Tibial nerve (tissue), 4 donors: ENCODE data around the gene IER5. TPM values are rescaled to one million over a fixed set of nuclear protein-coding genes. Genes with fewer than 3 reads are reported as not detected.

Source experiments
- DNase-seq, 2 donors: peaks; one replicate each; pipeline ENCODE4 v3.0.0-alpha.2; 2019; ENCODE audit warnings: low spot score in 2 of 2
- H3K27ac ChIP-seq, 4 donors: fragments of 200-600 bp; sonication (generic) in 3 of 4; one replicate each; pipeline ENCODE4 v1.5.1; 2017 to 2019; ENCODE audit warnings: mild to moderate bottlenecking in 1 of 4
- H3K27me3 ChIP-seq, 2 donors: fragments of 200-600 bp; sonication (generic) in 1 of 2; one replicate each; pipeline versions ENCODE4 v1.5.1 to v1.6.0; 2017 to 2019
- H3K36me3 ChIP-seq, 3 donors: fragments of 200-600 bp; sonication (generic); one replicate each; pipeline ENCODE4 v1.5.1; 2018 to 2019
- H3K4me1 ChIP-seq, 4 donors: fragments of 200-600 bp; sonication (generic) in 3 of 4; one replicate each; pipeline ENCODE4 v1.5.1; 2017 to 2019
- H3K4me3 ChIP-seq, 4 donors: fragments of 200-600 bp; sonication (generic) in 3 of 4; one replicate each; pipeline ENCODE4 v1.5.1; 2017 to 2019; ENCODE audit warnings: mild to moderate bottlenecking in 1 of 4, moderate library complexity in 1 of 4
- H3K9me3 ChIP-seq, 4 donors: fragments of 200-600 bp; sonication (generic) in 3 of 4; one replicate each; pipeline ENCODE4 v1.5.1; 2017 to 2019
- EP300 ChIP-seq, 2 donors: sonication (generic); formaldehyde crosslinking; IDR thresholded peaks; one replicate each; pipeline ENCODE4 v1.6.1; 2017; ENCODE audit warnings: antibody characterized with exemption in 2 of 2, mild to moderate bottlenecking in 1 of 2
- POLR2A ChIP-seq, 2 donors: fragments of 450-650 bp; IDR thresholded peaks; one replicate each; pipeline ENCODE4 v1.6.1; 2017; ENCODE audit warnings: antibody characterized with exemption in 2 of 2, mild to moderate bottlenecking in 2 of 2, moderate library complexity in 2 of 2
- WGBS, 2 donors: methylation state at CpG; one replicate each; pipeline ENCODE4 v1.1.5; 2018; 5-methylcytosine and 5-hydroxymethylcytosine counted together
- total RNA-seq, 4 donors: library from RNA; depleted of rRNA; stranded (reverse); fragments of >200 nt; gene quantifications; one replicate each; pipeline ENCODE4 v1.1.0, GENCODE V29; 2016
- TF ChIP-seq, protein P1 (sequence below), 5 experiments: fragments of 200-600 bp in 3 of 5; fragments of 450-650 bp in 2 of 5; sonication (generic) in 3 of 5; IDR thresholded peaks; one replicate each; pipeline ENCODE4 v1.5.1; 2016 to 2019; ENCODE audit warnings: antibody characterized with exemption in 5 of 5, mild to moderate bottlenecking in 3 of 5, moderate library complexity in 2 of 5

IER5 gene
- total RNA-seq, 4 donors from 2014 or later: 8.1 to 16.3 (median 13.1) TPM

- no peak for DNase-seq
- no peaks in the 10 kb centered on the region for H3K27me3 ChIP-seq
- peaks cover 0 to 41% (median 27%) of the 10 kb centered on the region in 4 donors for H3K4me1 ChIP-seq
- no peak overlapping the region for H3K27ac ChIP-seq
- H3K4me3 ChIP-seq: no peak overlapping the region
- 89 to 95% methylated on average over 12 of the region's 12 CpGs for WGBS, 2 donors
- H3K9me3 ChIP-seq: no peaks in the 10 kb centered on the region
- TF ChIP-seq EP300 (IDR thresholded peaks at IDR 0.05) (no peak), POLR2A (IDR thresholded peaks at IDR 0.05) (no peak)
- TF ChIP-seq, protein P1, sequence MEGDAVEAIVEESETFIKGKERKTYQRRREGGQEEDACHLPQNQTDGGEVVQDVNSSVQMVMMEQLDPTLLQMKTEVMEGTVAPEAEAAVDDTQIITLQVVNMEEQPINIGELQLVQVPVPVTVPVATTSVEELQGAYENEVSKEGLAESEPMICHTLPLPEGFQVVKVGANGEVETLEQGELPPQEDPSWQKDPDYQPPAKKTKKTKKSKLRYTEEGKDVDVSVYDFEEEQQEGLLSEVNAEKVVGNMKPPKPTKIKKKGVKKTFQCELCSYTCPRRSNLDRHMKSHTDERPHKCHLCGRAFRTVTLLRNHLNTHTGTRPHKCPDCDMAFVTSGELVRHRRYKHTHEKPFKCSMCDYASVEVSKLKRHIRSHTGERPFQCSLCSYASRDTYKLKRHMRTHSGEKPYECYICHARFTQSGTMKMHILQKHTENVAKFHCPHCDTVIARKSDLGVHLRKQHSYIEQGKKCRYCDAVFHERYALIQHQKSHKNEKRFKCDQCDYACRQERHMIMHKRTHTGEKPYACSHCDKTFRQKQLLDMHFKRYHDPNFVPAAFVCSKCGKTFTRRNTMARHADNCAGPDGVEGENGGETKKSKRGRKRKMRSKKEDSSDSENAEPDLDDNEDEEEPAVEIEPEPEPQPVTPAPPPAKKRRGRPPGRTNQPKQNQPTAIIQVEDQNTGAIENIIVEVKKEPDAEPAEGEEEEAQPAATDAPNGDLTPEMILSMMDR (IDR thresholded peaks at IDR 0.05): no peak
- no peaks in the 10 kb centered on the region for H3K36me3 ChIP-seq
Measured at GRCh38 chr1:181137217-181137743, 48.8 kb downstream of the IER5 start.

DNA sequence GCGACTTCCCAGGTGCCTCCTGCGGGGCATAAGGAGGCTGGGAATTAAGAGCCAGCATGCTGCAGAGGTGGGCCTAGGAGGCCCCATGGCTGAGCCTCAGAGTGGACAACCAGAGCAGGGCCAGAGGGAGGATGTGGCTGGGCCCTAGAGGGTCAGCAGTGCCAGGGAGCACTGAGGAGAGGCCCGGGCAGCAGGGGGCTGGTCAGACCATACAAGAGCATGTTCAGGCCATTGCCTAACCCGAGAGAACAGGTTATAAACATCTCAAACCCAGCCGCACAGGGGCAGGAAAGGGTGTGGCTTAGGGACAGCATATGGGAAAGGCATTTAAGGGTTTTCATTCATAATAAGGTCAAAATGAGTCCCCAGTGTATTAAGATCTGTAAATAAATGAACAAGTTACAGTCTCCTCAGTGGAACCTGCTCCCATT is 51.1 kb downstream of the IER5 start:
- no peak overlapping the region for H3K27ac ChIP-seq
- 29 to 38% methylated on average over 4 to 5 of the region's 5 CpGs for WGBS, 2 donors
- no peak for TF ChIP-seq EP300 (IDR thresholded peaks at IDR 0.05)
- TF ChIP-seq, protein P1 (IDR thresholded peaks at IDR 0.05): no peak
- TF ChIP-seq POLR2A (IDR thresholded peaks at IDR 0.05): no peak

GRCh38 chr1:181140398-181140797 is 51.9 kb downstream of the IER5 start:
- no peak for TF ChIP-seq EP300 (IDR thresholded peaks at IDR 0.05)
- TF ChIP-seq POLR2A (IDR thresholded peaks at IDR 0.05): no peak
- TF ChIP-seq, protein P1 (IDR thresholded peaks at IDR 0.05): no peak
- DNase-seq: no peak
- no peaks in the 10 kb centered on the region for H3K9me3 ChIP-seq
- no peak overlapping the region for H3K27ac ChIP-seq
- H3K36me3 ChIP-seq: no peaks in the 10 kb centered on the region
- H3K27me3 ChIP-seq: no peaks in the 10 kb centered on the region
- H3K4me3 ChIP-seq: no peak overlapping the region
- WGBS, 2 donors: 76 to 82% methylated on average over 4 of the region's 4 CpGs
- H3K4me1 ChIP-seq: peaks cover 0 to 38% (median 21%) of the 10 kb centered on the region in 4 donors

More for the DNA sequence above, 51.1 kb downstream of the IER5 start:
- no peak for DNase-seq
- Histone ChIP-seq H3K4me1 (peaks cover 0 to 45% (median 27%) of the 10 kb centered on the region in 4 donors), H3K4me3 (no peak overlapping the region), H3K9me3 (no peaks in the 10 kb centered on the region), H3K36me3 (no peaks in the 10 kb centered on the region), H3K27me3 (no peaks in the 10 kb centered on the region)

- Histone ChIP-seq H3K4me3 (no peak overlapping the region), H3K4me1 (peaks cover 0 to 33% (median 16%) of the 10 kb centered on the region in 4 donors), H3K27me3 (no peaks in the 10 kb centered on the region), H3K27ac (peak overlapping the region in 1 of 4 donors; percentile 81), H3K36me3 (no peaks in the 10 kb centered on the region), H3K9me3 (no peaks in the 10 kb centered on the region)
- DNase-seq: no peak
- WGBS, 2 donors: 88 to 97% methylated on average over 3 of the region's 3 CpGs
- TF ChIP-seq POLR2A (IDR thresholded peaks at IDR 0.05): no peak
- TF ChIP-seq EP300 (IDR thresholded peaks at IDR 0.05): no peak
- TF ChIP-seq, protein P1 (IDR thresholded peaks at IDR 0.05): no peak
Measured at GRCh38 chr1:181140891-181141290, 52.4 kb downstream of the IER5 start.

GRCh38 chr1:181141431-181141910 is 53.0 kb downstream of the IER5 start:
- TF ChIP-seq POLR2A (IDR thresholded peaks at IDR 0.05): no peak
- TF ChIP-seq, protein P1 (IDR thresholded peaks at IDR 0.05): no peak
- no peak for DNase-seq
- Histone ChIP-seq H3K27me3 (no peaks in the 10 kb centered on the region), H3K4me1 (peaks cover 0 to 27% (median 11%) of the 10 kb centered on the region in 4 donors), H3K4me3 (no peak overlapping the region), H3K9me3 (no peaks in the 10 kb centered on the region), H3K36me3 (no peaks in the 10 kb centered on the region), H3K27ac (peak overlapping the region; percentile 32 to 81 (median 60))
- WGBS, 2 donors: 33 to 41% methylated on average over 3 to 5 of the region's 5 CpGs
